Omental fat pad (tissue), 4 donors: ENCODE results near the gene SARDH. TPM values are rescaled to one million over a fixed set of nuclear protein-coding genes. Genes with fewer than 3 reads are reported as not detected.

ENCODE experiments used
- ATAC-seq: fragments of 150-250 bp; one replicate; pipeline ENCODE4 v1.9.1; 2016; ENCODE audit warnings: mild to moderate bottlenecking, moderate library complexity; ENCODE audit not compliant: low FRiP score
- DNase-seq: peaks from one replicate; pipeline ENCODE4 v3.0.0-alpha.2; 2019; ENCODE audit warnings: low spot score
- CTCF ChIP-seq, 3 donors: fragments of 450-650 bp; IDR thresholded peaks; one replicate each; pipeline ENCODE4 v1.5.1; 2016 to 2017; ENCODE audit warnings: antibody characterized with exemption in 3 of 3, mild to moderate bottlenecking in 3 of 3, moderate library complexity in 2 of 3
- total RNA-seq, 4 donors: library from RNA; depleted of rRNA; stranded (reverse); fragments of >200 nt; gene quantifications; one replicate each; pipeline ENCODE4 v1.1.0, GENCODE V29; 2016

The SARDH gene
- total RNA-seq, 4 donors from 2014 or later: 0.56 to 6.9 (median 1.8) TPM

GRCh38 chr9:133690081-133690561, 48.0 kb downstream of the SARDH start:
- no peak for DNase-seq
- ATAC-seq: no peak
- TF ChIP-seq CTCF (IDR thresholded peaks at IDR 0.05): no peak

GRCh38 chr9:133689151-133689763, 48.9 kb downstream of the SARDH start:
- no peak for TF ChIP-seq CTCF (IDR thresholded peaks at IDR 0.05)
- ATAC-seq (no peak), DNase-seq (no peak)

GRCh38 chr9:133687856-133688761, 50.0 kb downstream of the SARDH start:
- no peak for DNase-seq
- TF ChIP-seq CTCF (IDR thresholded peaks at IDR 0.05): no peak
- no peak for ATAC-seq

GRCh38 chr9:133686642-133687575, 51.2 kb downstream of the SARDH start:
- no peak for ATAC-seq
- DNase-seq: no peak
- no peak for TF ChIP-seq CTCF (IDR thresholded peaks at IDR 0.05)

- TF ChIP-seq CTCF (IDR thresholded peaks at IDR 0.05): no peak
- ATAC-seq (no peak), DNase-seq (no peak)
Measured at GRCh38 chr9:133685653-133686609, 52.2 kb downstream of the SARDH start.

GRCh38 chr9:133684936-133685361, 53.2 kb downstream of the SARDH start:
- TF ChIP-seq CTCF (IDR thresholded peaks at IDR 0.05): no peak
- DNase-seq: no peak
- no peak for ATAC-seq
